GM13977 (cell line): ENCODE results near the gene ST6GALNAC3.

Experiments
- DNase-seq: peaks from one replicate; pipeline ENCODE4 v3.0.0; 2012; ENCODE audit warnings: low spot score
- in situ Hi-C: fragments of 300-500 bp; cut with MboI; formaldehyde crosslinking; loops from one replicate; pipeline ENCODE4 v1.12.0; 2022; ENCODE audit warnings: low sequenced_read_pairs, low pct_unique_long_range_greater_than_20kb, mixed read lengths, inconsistent platforms; ENCODE audit not compliant: unreplicated experiment
- TF ChIP-seq, protein P1 (sequence below): IDR thresholded peaks from 2 replicates; pipeline ENCODE4 v1.5.1; 2012; ENCODE audit warnings: mild to moderate bottlenecking, control low read depth; ENCODE audit not compliant: insufficient read depth; ENCODE audit errors: extremely low read depth, missing control alignments

Gene ST6GALNAC3

DNA sequence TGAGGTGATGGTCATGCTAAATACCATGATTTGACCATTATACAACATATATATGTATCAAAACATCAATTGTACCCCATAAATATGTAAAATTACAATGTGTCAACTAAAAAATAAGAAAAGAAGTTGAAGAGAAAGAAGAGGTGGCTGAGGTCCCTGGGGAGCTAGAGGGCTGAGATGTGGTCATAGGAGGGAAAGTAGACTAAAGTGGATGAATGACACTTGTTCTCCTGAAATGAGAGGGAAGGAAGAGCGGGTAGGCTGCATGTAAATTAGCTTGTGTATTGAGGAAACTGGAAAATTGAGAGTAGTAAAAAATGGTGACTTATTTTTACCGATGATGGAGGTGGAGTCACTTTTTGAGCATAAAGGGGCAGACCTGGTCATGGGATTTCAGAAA, 117.0 kb downstream of the ST6GALNAC3 start:
- TF ChIP-seq, protein P1, sequence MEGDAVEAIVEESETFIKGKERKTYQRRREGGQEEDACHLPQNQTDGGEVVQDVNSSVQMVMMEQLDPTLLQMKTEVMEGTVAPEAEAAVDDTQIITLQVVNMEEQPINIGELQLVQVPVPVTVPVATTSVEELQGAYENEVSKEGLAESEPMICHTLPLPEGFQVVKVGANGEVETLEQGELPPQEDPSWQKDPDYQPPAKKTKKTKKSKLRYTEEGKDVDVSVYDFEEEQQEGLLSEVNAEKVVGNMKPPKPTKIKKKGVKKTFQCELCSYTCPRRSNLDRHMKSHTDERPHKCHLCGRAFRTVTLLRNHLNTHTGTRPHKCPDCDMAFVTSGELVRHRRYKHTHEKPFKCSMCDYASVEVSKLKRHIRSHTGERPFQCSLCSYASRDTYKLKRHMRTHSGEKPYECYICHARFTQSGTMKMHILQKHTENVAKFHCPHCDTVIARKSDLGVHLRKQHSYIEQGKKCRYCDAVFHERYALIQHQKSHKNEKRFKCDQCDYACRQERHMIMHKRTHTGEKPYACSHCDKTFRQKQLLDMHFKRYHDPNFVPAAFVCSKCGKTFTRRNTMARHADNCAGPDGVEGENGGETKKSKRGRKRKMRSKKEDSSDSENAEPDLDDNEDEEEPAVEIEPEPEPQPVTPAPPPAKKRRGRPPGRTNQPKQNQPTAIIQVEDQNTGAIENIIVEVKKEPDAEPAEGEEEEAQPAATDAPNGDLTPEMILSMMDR: no peak
- in situ Hi-C loops: no loop called here
- no peak for DNase-seq

DNA sequence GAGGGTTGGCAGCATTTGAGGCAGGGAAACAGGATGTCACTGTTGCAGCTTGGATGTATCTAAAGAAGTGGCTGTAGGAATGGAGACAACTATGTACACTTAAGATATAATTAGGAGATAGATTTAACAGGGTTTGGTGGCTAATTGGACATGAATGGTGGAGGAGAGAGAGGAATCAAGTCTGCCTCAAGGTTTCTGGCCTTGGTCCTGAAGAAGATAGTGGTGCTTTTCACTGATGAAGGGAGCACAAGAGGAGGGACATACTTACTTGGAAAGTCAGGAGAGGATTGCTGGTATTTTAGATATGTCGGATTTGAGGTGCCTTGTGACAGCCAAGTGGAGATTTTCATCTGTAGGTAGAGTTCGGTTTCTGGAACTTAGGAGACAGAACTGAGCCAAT, 123.9 kb downstream of the ST6GALNAC3 start:
- TF ChIP-seq, protein P1: no peak
- in situ Hi-C loops: no loop called here
- no peak for DNase-seq

DNA sequence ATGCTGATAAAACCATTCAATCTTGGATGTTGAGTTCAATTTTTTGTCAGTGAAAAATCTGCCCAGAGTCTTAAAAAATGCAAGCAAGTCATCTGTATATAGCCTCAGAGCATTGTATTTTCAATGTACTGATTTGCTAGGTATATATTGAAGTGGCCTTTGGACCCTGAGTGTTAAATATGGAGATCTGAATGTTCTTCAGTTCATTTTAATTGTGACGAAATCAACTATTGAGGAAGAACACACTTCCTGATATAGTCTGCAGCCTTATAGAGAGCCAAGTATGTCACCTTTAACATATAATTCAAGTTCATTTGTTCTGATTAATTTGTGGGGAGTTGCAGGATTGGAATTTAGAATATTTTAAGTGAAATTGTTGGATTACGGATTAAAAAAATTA, 128.1 kb downstream of the ST6GALNAC3 start:
- DNase-seq: no peak
- TF ChIP-seq, protein P1: no peak
- in situ Hi-C loops: no loop called here

DNA sequence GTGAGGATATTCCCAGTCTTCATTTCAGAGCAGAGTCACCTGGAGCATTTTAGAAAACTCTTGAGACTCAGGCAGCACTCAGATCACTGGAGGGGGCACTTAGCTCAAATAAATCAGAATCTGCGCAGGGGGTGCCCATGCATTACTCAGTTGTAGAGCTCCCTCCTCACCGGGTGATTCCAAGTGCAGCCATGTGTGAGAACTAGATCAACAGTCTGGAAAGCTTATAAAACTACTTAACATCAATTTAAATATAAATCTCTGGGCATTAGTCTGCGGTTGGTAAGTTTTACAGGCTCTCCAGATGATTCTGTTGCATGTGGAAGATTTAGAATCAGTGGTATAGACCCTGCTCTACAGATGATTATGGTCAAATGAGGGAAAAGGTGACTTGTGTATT, 128.6 kb downstream of the ST6GALNAC3 start:
- no peak for DNase-seq
- in situ Hi-C loops: no loop called here
- TF ChIP-seq, protein P1: no peak

DNA sequence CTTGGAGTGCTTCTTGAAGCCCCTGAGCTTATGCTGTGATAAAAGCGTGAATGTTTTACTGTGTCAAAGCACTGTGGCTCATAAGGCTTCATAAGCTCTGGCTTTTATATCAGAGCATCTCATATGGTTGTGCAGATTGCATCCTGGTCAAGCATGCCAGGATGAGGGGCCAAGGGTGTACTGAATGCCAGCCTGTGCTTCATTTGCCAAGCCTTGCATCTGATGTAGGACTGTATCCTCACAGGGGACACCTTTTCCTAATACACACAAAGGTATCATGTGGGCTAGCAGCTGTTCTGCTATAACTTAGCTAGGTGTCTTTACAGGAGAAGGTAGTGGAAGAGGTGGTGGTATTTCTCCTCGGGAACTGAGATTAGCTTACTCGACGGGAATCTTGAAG, 134.7 kb downstream of the ST6GALNAC3 start:
- TF ChIP-seq, protein P1: no peak
- in situ Hi-C loops: no loop called here
- DNase-seq: no peak

DNA sequence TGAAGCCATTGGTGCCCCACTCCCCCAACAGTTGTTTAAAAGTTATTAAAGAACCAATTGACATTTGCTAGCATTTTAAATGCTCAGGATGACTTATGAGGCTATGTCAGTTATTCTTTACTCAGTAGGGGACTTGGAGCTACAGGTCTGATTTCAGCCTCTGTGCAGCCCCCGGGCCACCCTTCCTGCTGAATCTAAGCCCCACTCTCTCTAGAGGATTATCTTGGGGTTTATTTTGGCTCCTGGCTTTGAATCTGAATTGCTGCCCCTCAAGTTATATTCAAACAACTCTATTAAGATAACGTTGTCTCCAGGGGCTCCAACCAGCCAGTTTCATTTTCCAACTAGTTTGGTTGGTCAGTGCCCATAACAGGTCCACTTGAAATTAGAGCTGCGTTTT, 135.1 kb downstream of the ST6GALNAC3 start:
- DNase-seq: no peak
- TF ChIP-seq, protein P1: no peak
- in situ Hi-C loops: no loop called here

DNA sequence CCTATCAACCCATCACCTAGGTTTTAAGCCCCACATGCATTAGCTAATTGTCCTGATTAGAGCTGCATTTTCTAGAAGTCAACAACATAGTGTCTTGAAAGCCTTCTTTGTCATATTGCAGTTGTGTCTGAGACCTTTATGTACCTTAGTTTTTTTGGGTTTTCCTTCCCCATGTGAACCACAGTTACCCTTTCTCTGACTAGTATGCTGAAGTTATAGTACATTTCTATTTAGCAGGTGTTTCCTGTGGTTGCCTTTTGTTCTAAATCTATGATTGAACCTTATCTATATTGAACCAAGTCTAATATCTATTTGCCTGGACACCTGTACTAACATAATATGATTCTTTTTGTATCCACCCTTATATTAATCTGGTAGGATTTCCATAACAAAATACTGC, 135.6 kb downstream of the ST6GALNAC3 start:
- in situ Hi-C loops: no loop called here
- TF ChIP-seq, protein P1: no peak
- DNase-seq: no peak
